Activated CD4-positive, alpha-beta T cell treated with anti-CD3 and anti-CD28 coated beads, Interleukin-2, amount 10 ng/mL, durations not matched to agents 7 days and 5 days (primary cell): ENCODE measurements around the gene COA4. TPM values are rescaled to one million over a fixed set of nuclear protein-coding genes. Genes with fewer than 3 reads are reported as not detected.

Source experiments
- CTCF ChIA-PET: fragments of 350-600 bp; sonication (Branson Sonifier 250); formaldehyde crosslinking; loops from one replicate; lab custom pipeline; 2021; ENCODE audit warnings: antibody characterized with exemption; lab: Charles Lee
- POLR2A ChIA-PET: fragments of 350-600 bp; sonication (Branson Sonifier 250); formaldehyde crosslinking; loops from one replicate; lab custom pipeline; 2021; ENCODE audit warnings: antibody characterized with exemption; lab: Charles Lee
- DNase-seq: peaks from one replicate; pipeline ENCODE4 v3.0.0-alpha.2; 2020
- H3K27ac Mint-ChIP-seq: one replicate; pipeline ENCODE4 v1.8.0; 2021; ENCODE audit warnings: mild to moderate bottlenecking, moderate library complexity, mixed read lengths
- H3K27me3 Mint-ChIP-seq: one replicate; pipeline ENCODE4 v1.8.0; 2021; ENCODE audit warnings: mixed read lengths
- H3K36me3 Mint-ChIP-seq: one replicate; pipeline ENCODE4 v1.8.0; 2021; ENCODE audit warnings: low read depth, mixed read lengths
- H3K4me1 Mint-ChIP-seq: one replicate; pipeline ENCODE4 v1.8.0; 2021; ENCODE audit warnings: mixed read lengths
- H3K4me3 Mint-ChIP-seq: one replicate; pipeline ENCODE4 v1.8.0; 2021; ENCODE audit warnings: mild to moderate bottlenecking, moderate library complexity, mixed read lengths
- H3K9me3 Mint-ChIP-seq: one replicate; pipeline ENCODE4 v1.8.0; 2021; ENCODE audit warnings: mixed read lengths
- total RNA-seq, 2 experiments: library from RNA; stranded (reverse); gene quantifications; one replicate each; pipeline ENCODE4 v1.2.3, GENCODE V29; 2021

COA4 gene
- total RNA-seq: 10 to 100 TPM; 54.4 to 60.6 TPM

DNA sequence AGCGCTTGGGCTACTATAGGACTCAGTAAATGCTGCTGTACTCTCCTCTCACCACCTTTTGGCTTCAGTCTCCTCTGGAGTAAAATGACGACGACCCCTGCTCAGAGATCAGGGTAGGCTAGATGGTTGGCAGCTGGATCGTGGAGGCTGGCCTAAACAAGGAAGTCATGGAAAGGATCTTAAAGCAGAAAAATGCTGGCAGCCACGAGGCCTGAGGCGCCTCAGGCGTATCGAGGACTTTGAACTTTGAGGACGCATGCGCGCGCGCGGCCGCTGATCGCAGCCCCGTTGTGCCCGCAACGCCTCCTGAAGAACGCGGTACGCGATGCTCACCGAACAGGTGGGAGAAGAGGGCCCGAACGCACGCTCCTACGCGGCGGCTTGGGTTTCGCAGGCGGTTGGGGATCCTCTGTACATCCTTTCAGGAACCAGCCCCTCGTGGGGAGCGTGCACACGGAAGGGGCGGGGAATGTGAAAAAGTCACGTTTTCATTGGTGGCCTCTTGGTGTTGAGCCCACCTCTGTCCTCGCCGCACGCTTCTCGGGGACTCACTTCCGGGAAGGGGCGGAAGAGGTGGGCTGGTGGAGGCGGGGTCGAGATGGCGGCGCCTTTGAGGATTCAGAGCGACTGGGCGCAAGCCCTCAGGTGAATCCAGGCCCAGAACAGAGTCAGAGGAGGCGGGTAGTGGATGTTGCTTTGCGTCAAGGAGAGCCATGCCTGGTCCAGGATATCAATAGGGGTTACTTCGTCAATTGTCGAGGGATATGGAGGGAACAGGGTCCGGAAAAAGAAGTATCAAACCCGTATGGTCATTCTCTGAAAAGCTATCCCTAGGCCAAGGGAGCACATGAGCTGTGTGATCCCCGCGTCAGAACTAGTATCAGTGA lies at the start of gene COA4, which contains the start of gene PAAF1:
TSS of gene COA4 (minus strand) at position 423 of the 887 bp plus-strand sequence. CDS start 3,468 bp downstream, outside the sequence.
TSS of gene PAAF1 (plus strand) at position 576 of the 887 bp plus-strand sequence. CDS start at position 599, 23 bp downstream.
- Mint-ChIP-seq H3K4me3 (peak within 1 kb of the TSS; percentile 94), H3K27ac (peak within 1 kb of the TSS; percentile 96), H3K4me1 (peaks cover 27% of the 10 kb centered on the region), H3K36me3 (peaks cover 32% of the 10 kb centered on the region), H3K27me3 (no peaks in the 10 kb centered on the region), H3K9me3 (no peaks in the 10 kb centered on the region)
- CTCF ChIA-PET: no interaction called here
- DNase-seq: peak; percentile 97
- POLR2A ChIA-PET: no interaction called here

DNA sequence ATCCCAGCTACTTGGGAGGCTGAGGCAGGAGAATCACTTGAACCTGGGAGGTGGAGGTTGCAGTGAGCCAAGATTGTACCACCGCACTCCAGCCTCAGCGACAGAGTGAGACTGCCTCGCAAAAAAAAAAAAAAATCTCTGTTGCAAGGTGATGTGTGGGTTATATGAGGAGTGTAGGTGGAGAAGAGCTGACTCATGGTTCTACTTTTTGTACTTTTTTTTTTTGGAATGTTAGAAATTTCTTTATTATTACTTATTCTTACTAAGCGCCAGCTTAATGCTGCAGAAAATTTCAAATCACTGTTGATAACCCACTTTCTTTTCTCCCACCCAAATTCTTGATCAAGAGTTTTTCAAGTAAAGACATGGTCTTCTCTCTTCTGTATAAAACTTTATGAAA lies 44.5 kb upstream of the COA4 start:
- no peak overlapping the region for H3K27ac Mint-ChIP-seq
- peaks cover 18% of the 10 kb centered on the region for H3K36me3 Mint-ChIP-seq
- H3K4me1 Mint-ChIP-seq: no peaks in the 10 kb centered on the region
- H3K27me3 Mint-ChIP-seq: no peaks in the 10 kb centered on the region
- no peak for DNase-seq
- CTCF ChIA-PET: interaction anchor here (0.6 kb wide), 1 partner anchor 466 kb away, joined by 3 read pairs; no protein-coding TSS in a partner anchor
- H3K4me3 Mint-ChIP-seq: no peak overlapping the region
- POLR2A ChIA-PET: no interaction called here
- H3K9me3 Mint-ChIP-seq: no peaks in the 10 kb centered on the region

DNA sequence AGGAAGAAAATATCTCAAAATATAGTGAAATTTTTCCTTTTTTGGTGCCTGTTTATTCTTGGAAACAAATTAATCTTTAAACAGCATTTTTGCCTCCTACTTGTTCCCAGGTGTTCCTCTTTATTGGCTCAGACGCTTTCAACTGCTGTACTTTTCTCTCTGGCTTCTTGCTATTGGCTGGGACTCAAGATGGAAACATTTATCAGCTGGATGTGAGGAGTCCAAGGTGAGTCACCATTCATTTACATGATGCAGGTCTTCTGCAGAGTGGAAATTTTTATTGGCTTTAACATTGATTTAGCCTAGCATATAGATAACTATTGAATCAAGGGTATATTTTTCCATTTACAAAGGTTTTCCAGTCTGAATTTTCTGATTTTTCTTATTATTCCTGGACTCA lies 39.8 kb upstream of the COA4 start:
- CTCF ChIA-PET: interaction anchor here (0.5 to 1.8 kb wide), 5 partner anchors 8 to 118 kb away, joined by 3 to 4 read pairs (median 3); no protein-coding TSS in a partner anchor
- Mint-ChIP-seq H3K4me1 (no peaks in the 10 kb centered on the region), H3K36me3 (peaks cover 26% of the 10 kb centered on the region)

DNA sequence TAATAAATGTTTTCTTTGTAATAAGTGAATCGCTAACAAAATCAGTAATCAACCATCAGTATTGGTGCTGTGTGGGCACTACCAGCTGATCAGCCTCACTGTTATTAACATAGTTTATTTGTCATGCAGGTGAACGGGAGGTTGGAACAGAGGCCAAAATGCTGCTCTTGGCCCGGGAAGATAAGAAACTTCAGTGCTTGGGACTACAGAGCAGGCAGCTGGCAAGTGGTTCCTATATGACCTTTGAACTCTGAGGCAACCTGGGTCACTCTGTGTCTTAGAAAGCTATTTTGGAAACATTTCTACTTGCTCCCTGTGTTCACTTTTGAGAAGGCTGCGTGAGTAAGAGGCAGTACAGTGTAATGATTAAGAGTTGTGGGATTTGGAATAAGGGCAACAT lies 37.6 kb upstream of the COA4 start:
- peaks cover 28% of the 10 kb centered on the region for H3K36me3 Mint-ChIP-seq
- H3K4me3 Mint-ChIP-seq: no peak overlapping the region

More for the DNA sequence above, 39.8 kb upstream of the COA4 start:
- no peaks in the 10 kb centered on the region for H3K9me3 Mint-ChIP-seq
- H3K27ac Mint-ChIP-seq: no peak overlapping the region
- no peak for DNase-seq
- POLR2A ChIA-PET: no interaction called here
- H3K4me3 Mint-ChIP-seq: no peak overlapping the region
- no peaks in the 10 kb centered on the region for H3K27me3 Mint-ChIP-seq

DNA sequence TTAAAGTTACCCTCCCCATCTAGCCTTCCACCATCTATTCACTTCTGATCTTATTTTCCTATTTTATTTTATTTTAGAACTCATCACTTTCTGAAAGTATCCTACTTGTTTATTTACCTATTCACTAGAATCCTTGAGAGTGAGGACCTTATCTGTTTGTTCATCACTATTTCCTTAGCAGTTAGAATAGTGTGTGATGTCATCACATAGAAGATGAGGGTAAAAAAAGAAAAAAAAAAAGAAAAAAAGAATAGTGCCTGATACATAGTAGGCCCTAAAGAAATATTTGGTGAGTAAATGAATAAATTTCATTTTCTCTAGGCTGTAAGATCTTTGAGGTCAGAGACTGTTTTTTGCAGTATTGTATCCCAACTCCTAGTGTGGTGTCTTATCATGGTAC lies 36.8 kb upstream of the COA4 start:
- no peak overlapping the region for H3K4me3 Mint-ChIP-seq
- CTCF ChIA-PET: no interaction called here
- no peaks in the 10 kb centered on the region for H3K27me3 Mint-ChIP-seq
- DNase-seq: no peak
- peaks cover 27% of the 10 kb centered on the region for H3K36me3 Mint-ChIP-seq
- no peaks in the 10 kb centered on the region for H3K4me1 Mint-ChIP-seq
- POLR2A ChIA-PET: no interaction called here
- H3K27ac Mint-ChIP-seq: no peak overlapping the region
- no peaks in the 10 kb centered on the region for H3K9me3 Mint-ChIP-seq

More for the DNA sequence above, 37.6 kb upstream of the COA4 start:
- POLR2A ChIA-PET: no interaction called here
- CTCF ChIA-PET: interaction anchor here (0.6 kb wide), 1 partner anchor 159 kb away, joined by 4 read pairs; no protein-coding TSS in a partner anchor
- Mint-ChIP-seq H3K4me1 (no peaks in the 10 kb centered on the region), H3K27me3 (no peaks in the 10 kb centered on the region), H3K9me3 (no peaks in the 10 kb centered on the region), H3K27ac (no peak overlapping the region)
- DNase-seq: no peak

DNA sequence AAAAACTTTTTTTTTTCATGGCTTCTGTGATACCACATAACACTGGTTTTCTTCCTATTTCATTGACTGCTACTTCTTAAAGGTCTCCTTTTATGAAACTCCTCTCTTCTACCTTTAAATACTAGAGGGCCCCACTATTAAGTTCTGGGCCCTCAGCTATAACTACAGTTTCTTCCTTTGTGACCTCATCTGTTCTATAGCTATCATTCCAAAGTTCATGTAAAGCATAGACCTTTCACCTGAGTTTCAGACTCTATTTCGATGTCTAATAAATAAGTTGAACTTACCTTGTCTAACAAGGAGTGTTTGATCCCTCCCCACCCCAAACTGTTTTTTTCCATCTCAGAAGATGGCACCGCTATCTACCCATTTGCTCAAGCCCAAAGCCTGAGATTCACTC lies 35.4 kb upstream of the COA4 start:
- Mint-ChIP-seq H3K27me3 (no peaks in the 10 kb centered on the region), H3K9me3 (no peaks in the 10 kb centered on the region), H3K36me3 (peaks cover 23% of the 10 kb centered on the region), H3K4me3 (no peak overlapping the region), H3K27ac (no peak overlapping the region), H3K4me1 (no peaks in the 10 kb centered on the region)
- CTCF ChIA-PET: no interaction called here
- no peak for DNase-seq
- POLR2A ChIA-PET: interaction anchor here (0.7 kb wide), 1 partner anchor 19 kb away, joined by 4 read pairs; no protein-coding TSS in a partner anchor

DNA sequence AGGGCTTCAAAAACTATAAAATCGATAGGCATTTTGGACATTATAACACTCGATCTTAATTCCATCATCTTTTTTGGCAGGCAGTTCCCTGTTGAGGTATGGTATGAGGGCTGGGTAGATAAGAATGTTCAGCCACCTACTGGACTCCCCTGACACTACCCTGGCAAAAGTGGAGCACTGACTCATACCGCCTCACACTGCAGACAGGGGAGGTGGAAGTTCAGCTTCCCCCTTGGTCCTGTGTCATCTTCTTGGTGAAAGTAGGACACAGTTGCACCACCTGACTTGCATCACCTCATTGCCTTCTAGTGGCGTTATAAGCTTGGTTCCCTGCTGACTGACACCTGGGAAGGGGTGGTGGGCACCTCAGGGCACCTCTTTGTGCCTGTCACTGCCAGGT lies 30.5 kb upstream of the COA4 start:
- no peak for DNase-seq
- POLR2A ChIA-PET: no interaction called here
- H3K4me1 Mint-ChIP-seq: no peaks in the 10 kb centered on the region
- CTCF ChIA-PET: interaction anchor here (0.6 kb wide), 1 partner anchor 22 kb away, joined by 3 read pairs; no protein-coding TSS in a partner anchor
- H3K27me3 Mint-ChIP-seq: no peaks in the 10 kb centered on the region
- peaks cover 15% of the 10 kb centered on the region for H3K36me3 Mint-ChIP-seq
- H3K9me3 Mint-ChIP-seq: no peaks in the 10 kb centered on the region
- no peak overlapping the region for H3K4me3 Mint-ChIP-seq
- H3K27ac Mint-ChIP-seq: no peak overlapping the region

DNA sequence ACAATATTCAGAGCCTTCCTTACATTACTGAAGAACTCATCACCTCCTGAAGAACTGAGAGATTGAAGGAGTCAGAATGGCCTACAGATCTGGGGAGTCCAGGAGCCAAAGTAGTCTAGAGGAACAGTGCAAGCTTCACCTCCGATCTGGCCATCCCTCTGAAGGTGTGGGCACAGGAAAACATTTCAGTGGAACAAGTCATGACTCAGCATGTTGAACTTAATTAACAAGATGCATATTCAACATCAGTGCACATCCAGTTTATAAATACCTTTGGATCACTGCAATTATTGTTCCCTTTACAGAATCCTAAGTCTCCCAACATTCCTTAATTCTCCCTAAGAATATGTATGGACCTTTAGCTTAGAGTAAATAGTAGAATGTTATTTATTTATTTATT lies 25.7 kb upstream of the COA4 start:
- Mint-ChIP-seq H3K9me3 (no peaks in the 10 kb centered on the region), H3K4me1 (no peaks in the 10 kb centered on the region), H3K27me3 (no peaks in the 10 kb centered on the region), H3K27ac (no peak overlapping the region), H3K4me3 (no peak overlapping the region), H3K36me3 (peaks cover 17% of the 10 kb centered on the region)
- DNase-seq: no peak
- ChIA-PET POLR2A (no interaction called here), CTCF (no interaction called here)

DNA sequence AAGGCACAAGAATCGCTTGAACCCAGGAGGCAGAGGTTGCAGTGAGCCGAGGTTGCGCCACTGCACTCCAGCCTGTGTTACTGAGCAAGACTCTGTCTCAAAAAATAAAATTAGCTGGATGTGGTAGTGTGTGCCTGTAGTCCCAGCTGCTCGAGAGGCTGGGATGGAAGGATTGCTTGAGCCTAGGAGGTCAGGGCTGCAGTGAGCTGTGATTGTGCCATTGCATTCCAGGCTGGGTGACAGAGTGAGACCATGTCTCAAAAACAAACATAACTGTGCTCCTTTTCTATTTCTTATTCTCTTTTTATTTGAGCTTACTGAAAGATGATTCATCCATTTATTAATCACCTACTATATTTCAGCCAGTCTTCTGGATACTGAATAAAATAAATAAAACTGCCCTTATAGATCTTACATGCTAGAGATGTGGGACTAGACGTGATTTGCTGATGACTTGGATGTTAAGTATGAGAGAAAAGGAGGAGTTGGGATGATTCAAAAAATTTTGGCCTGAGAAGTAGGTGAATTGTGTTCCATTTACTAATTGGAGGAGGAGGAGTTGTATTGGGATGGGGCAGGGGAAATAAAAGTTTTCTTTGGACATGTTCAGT lies 18.2 kb upstream of the COA4 start:
- H3K4me3 Mint-ChIP-seq: no peak overlapping the region
- H3K27me3 Mint-ChIP-seq: no peaks in the 10 kb centered on the region
- POLR2A ChIA-PET: no interaction called here
- peaks cover 20% of the 10 kb centered on the region for H3K36me3 Mint-ChIP-seq
- no peaks in the 10 kb centered on the region for H3K9me3 Mint-ChIP-seq
- DNase-seq: no peak
- CTCF ChIA-PET: interaction anchor here (0.6 kb wide), 1 partner anchor 64 kb away, joined by 3 read pairs; no protein-coding TSS in a partner anchor
- H3K27ac Mint-ChIP-seq: no peak overlapping the region
- H3K4me1 Mint-ChIP-seq: no peaks in the 10 kb centered on the region

DNA sequence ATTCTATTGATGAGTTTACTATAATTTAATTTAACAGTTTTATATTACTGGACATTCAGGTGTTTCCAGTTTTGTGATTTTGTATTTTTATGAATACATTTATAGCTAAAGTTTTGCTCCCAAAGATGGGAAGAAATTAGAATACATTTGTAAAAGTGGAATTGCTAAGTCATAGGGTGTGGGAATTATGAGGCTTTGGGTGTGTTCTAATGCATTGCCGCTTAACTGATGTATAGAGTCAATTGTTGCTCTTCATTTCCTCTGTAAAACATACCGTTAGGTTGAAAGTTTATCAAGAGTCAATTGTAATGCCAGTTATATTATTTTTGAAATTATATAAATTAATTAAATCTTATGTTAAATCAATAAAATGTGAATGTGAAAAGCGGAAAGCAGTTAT lies 16.4 kb upstream of the COA4 start:
- H3K4me1 Mint-ChIP-seq: no peaks in the 10 kb centered on the region
- no peaks in the 10 kb centered on the region for H3K27me3 Mint-ChIP-seq
- no peak for DNase-seq
- POLR2A ChIA-PET: no interaction called here
- no peak overlapping the region for H3K4me3 Mint-ChIP-seq
- CTCF ChIA-PET: no interaction called here
- no peaks in the 10 kb centered on the region for H3K9me3 Mint-ChIP-seq
- H3K27ac Mint-ChIP-seq: no peak overlapping the region
- peaks cover 23% of the 10 kb centered on the region for H3K36me3 Mint-ChIP-seq

DNA sequence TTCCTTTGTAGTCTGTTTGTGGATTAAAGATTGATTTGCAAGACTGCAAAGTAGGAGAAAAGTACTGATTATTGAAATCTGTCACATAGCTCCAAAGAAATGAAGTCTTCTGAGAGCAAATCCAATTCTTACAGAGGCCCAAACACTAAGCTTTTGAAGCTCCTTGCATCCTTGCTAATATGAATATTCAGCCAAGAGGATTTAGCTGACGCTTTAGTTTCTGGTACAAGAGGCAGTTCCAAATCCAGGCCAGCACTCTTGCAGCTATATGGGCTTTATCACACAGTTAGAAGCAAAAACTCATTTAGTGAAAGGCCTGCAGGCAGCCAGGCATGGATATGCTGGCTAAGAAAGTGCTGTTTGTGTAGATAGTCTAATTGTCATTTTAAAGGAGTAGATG lies 12.9 kb upstream of the COA4 start:
- no peak for DNase-seq
- no peaks in the 10 kb centered on the region for H3K9me3 Mint-ChIP-seq
- ChIA-PET CTCF (interaction anchor here (1.3 kb wide), 1 partner anchor 12 kb away, joined by 3 read pairs; no protein-coding TSS in a partner anchor), POLR2A (no interaction called here)
- no peaks in the 10 kb centered on the region for H3K4me1 Mint-ChIP-seq
- H3K36me3 Mint-ChIP-seq: peaks cover 24% of the 10 kb centered on the region
- no peak overlapping the region for H3K27ac Mint-ChIP-seq
- H3K4me3 Mint-ChIP-seq: no peak overlapping the region
- H3K27me3 Mint-ChIP-seq: no peaks in the 10 kb centered on the region

DNA sequence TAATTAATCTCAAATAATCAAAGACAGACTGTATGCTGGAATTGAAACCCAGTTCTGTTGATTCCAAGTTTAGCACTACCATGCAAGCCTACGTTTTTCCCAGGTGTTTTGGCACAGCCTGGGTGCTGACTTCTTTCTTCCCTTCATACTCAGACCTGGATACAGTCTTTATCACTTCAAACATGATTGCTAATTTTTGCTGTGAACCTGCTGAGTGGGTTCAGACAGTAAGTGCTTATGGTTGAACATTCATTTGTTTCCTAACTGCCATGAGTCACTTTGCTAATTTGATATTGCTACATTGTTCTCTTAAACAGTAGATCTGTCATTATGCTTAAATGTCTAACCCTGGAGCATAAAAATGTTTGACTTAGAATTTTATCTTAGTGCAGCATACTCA lies 12.4 kb upstream of the COA4 start:
- DNase-seq: no peak
- POLR2A ChIA-PET: no interaction called here
- CTCF ChIA-PET: interaction anchor here (1.3 kb wide), 1 partner anchor 12 kb away, joined by 3 read pairs; no protein-coding TSS in a partner anchor
- Mint-ChIP-seq H3K9me3 (no peaks in the 10 kb centered on the region), H3K4me3 (no peak overlapping the region), H3K36me3 (peaks cover 24% of the 10 kb centered on the region), H3K4me1 (no peaks in the 10 kb centered on the region), H3K27me3 (no peaks in the 10 kb centered on the region), H3K27ac (no peak overlapping the region)

DNA sequence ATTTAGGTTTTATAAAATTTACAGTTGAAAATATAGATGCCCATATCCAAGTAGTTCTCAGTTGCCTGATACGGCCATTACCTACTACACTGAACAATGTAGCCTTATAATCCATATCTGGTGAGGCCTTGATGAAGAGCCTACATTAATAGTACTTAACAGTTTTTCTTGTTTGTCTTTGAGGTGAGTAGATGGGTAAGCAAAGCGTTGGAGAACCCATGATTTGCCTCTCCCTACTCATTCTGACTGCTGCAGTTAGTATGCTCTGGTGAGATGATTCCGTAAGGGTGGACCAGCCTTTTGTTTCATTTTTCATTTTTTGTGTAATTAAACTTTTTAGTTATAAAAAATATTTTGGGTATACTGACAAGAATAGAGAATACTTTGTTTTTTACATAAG lies 11.6 kb upstream of the COA4 start:
- H3K27me3 Mint-ChIP-seq: no peaks in the 10 kb centered on the region
- POLR2A ChIA-PET: no interaction called here
- peaks cover 27% of the 10 kb centered on the region for H3K36me3 Mint-ChIP-seq
- H3K9me3 Mint-ChIP-seq: no peaks in the 10 kb centered on the region
- H3K4me1 Mint-ChIP-seq: peaks cover under 1% of the 10 kb centered on the region
- H3K4me3 Mint-ChIP-seq: no peak overlapping the region
- H3K27ac Mint-ChIP-seq: no peak overlapping the region
- CTCF ChIA-PET: interaction anchor here (1.2 kb wide), 1 partner anchor 260 kb away, joined by 3 read pairs; no protein-coding TSS in a partner anchor
- no peak for DNase-seq
